ENCODE data around the gene YJEFN3. TPM values are rescaled to one million over a fixed set of nuclear protein-coding genes. Genes with fewer than 3 reads are reported as not detected.

Gene YJEFN3
- total RNA-seq, 1 donor from 2014 or later = 4.0 TPM

- Mint-ChIP-seq H3K36me3 (ENCODE audit: low read depth) (no peaks in the 10 kb centered on the region), H3K27ac (ENCODE audit: unreplicated experiment) (peak overlapping the region; percentile 63), H3K4me3 (ENCODE audit: unreplicated experiment) (no peak overlapping the region), H3K27me3 (ENCODE audit: low read depth) (peaks cover 2% of the 10 kb centered on the region), H3K9me3 (ENCODE audit: low read depth) (no peaks in the 10 kb centered on the region), H3K4me1 (ENCODE audit: low read depth) (peaks cover 38% of the 10 kb centered on the region)
- DNase-seq (ENCODE audit: low spot score) = no peak
- no peak for TF ChIP-seq CTCF (IDR thresholded peaks at IDR 0.05)
Observed at GRCh38 chr19:19550972-19551852, 22.5 kb downstream of the YJEFN3 start.

- H3K9me3 Mint-ChIP-seq (ENCODE audit: low read depth) = no peaks in the 10 kb centered on the region
- DNase-seq (ENCODE audit: low spot score) = no peak
- no peaks in the 10 kb centered on the region for H3K36me3 Mint-ChIP-seq (ENCODE audit: low read depth)
- TF ChIP-seq CTCF (IDR thresholded peaks at IDR 0.05) = no peak
- no peak overlapping the region for H3K4me3 Mint-ChIP-seq (ENCODE audit: unreplicated experiment)
- H3K27ac Mint-ChIP-seq (ENCODE audit: unreplicated experiment) = peak overlapping the region; percentile 81
- H3K27me3 Mint-ChIP-seq (ENCODE audit: low read depth) = peaks cover 2% of the 10 kb centered on the region
- H3K4me1 Mint-ChIP-seq (ENCODE audit: low read depth) = peaks cover 38% of the 10 kb centered on the region
Observed at GRCh38 chr19:19551853-19552192, 23.1 kb downstream of the YJEFN3 start.

GRCh38 chr19:19552798-19553197, 24.1 kb downstream of the YJEFN3 start:
- H3K4me3 Mint-ChIP-seq (ENCODE audit: unreplicated experiment) = no peak overlapping the region
- no peak overlapping the region for H3K27ac Mint-ChIP-seq (ENCODE audit: unreplicated experiment)
- no peaks in the 10 kb centered on the region for H3K9me3 Mint-ChIP-seq (ENCODE audit: low read depth)
- TF ChIP-seq CTCF (IDR thresholded peaks at IDR 0.05) = peak; percentile 76
- H3K27me3 Mint-ChIP-seq (ENCODE audit: low read depth) = peaks cover 2% of the 10 kb centered on the region
- DNase-seq (ENCODE audit: low spot score) = no peak
- no peaks in the 10 kb centered on the region for H3K36me3 Mint-ChIP-seq (ENCODE audit: low read depth)
- H3K4me1 Mint-ChIP-seq (ENCODE audit: low read depth) = peaks cover 38% of the 10 kb centered on the region

GRCh38 chr19:19553670-19554069, 25.0 kb downstream of the YJEFN3 start:
- peak overlapping the region; percentile 17 for H3K27ac Mint-ChIP-seq (ENCODE audit: unreplicated experiment)
- H3K4me3 Mint-ChIP-seq (ENCODE audit: unreplicated experiment) = no peak overlapping the region

More at GRCh38 chr19:19553670-19554069, 25.0 kb downstream of the YJEFN3 start:
- Mint-ChIP-seq H3K4me1 (ENCODE audit: low read depth) (peaks cover 37% of the 10 kb centered on the region), H3K27me3 (ENCODE audit: low read depth) (peaks cover 2% of the 10 kb centered on the region), H3K36me3 (ENCODE audit: low read depth) (no peaks in the 10 kb centered on the region), H3K9me3 (ENCODE audit: low read depth) (no peaks in the 10 kb centered on the region)
- DNase-seq (ENCODE audit: low spot score) = no peak
- no peak for TF ChIP-seq CTCF (IDR thresholded peaks at IDR 0.05)
